ENCODE measurements around the gene PRUNE1.

DNA sequence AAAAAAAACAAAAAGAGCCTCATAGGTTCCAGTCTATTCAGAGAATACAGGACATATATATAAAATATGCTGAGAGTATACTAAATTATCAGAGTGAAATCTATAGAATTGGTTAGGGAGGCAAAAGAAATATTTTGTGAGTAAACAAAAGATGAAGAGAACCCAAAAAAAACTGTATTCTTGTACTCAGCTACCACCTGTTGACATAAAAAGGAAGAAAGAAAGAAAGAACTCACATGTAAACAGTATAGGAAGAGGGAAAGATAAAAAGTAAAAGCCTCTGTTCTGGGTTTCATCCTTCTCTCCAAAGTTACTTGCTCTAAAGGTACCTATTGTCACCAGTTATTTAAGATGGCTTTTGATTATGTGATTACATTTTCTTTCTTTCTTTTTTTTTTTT is 18.2 kb downstream of the PRUNE1 start:
- TF ChIP-seq, protein P1, sequence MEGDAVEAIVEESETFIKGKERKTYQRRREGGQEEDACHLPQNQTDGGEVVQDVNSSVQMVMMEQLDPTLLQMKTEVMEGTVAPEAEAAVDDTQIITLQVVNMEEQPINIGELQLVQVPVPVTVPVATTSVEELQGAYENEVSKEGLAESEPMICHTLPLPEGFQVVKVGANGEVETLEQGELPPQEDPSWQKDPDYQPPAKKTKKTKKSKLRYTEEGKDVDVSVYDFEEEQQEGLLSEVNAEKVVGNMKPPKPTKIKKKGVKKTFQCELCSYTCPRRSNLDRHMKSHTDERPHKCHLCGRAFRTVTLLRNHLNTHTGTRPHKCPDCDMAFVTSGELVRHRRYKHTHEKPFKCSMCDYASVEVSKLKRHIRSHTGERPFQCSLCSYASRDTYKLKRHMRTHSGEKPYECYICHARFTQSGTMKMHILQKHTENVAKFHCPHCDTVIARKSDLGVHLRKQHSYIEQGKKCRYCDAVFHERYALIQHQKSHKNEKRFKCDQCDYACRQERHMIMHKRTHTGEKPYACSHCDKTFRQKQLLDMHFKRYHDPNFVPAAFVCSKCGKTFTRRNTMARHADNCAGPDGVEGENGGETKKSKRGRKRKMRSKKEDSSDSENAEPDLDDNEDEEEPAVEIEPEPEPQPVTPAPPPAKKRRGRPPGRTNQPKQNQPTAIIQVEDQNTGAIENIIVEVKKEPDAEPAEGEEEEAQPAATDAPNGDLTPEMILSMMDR (IDR thresholded peaks at IDR 0.05; ENCODE audit: poor library complexity), result no peak
- no peak for TF ChIP-seq EZH2 (IDR thresholded peaks at IDR 0.05; ENCODE audit: borderline replicate concordance)
